Heart left ventricle (tissue), 13 donors: ENCODE measurements around the gene SOHLH2.

Source experiments
- POLR2A ChIP-seq, 2 donors: fragments of 450-650 bp; IDR thresholded peaks; one replicate each; pipeline ENCODE4 v1.6.1; 2017; ENCODE audit warnings: antibody characterized with exemption in 2 of 2, mild to moderate bottlenecking in 2 of 2, moderate library complexity in 2 of 2
- TF ChIP-seq, protein P1 (sequence below), 12 donors: fragments of 200-600 bp; sonication (generic) in 4 of 12; IDR thresholded peaks; one replicate each; pipeline versions ENCODE4 v1.5.0 to v1.8.0; 2018 to 2022; ENCODE audit warnings: antibody characterized with exemption in 12 of 12, mild to moderate bottlenecking in 5 of 12
- donor health status: ischemic (EF 13 %, LVEDD 7.1; RV severe dilation, severe dysfunction).
- donor health status: DM: no; HTN: yes; CAD: no.
- donor health status: DM: no; HTN: no; CAD: no.
- donor health status: ischemic (EF 25% LVEDD 6.9; RV normal size, moderate dysfunction).
- donor health status: ischemic (EF 25% LVEDD 5.7; RV mildly dilated, moderate dysfunction).
- donor health status: ischemic (EF 35%, LVEDD 5.7; RV mildly dilated, moderate dysfunction).
- donor health status: nonischemic (EF 11% LVEDD 7.7; RV severe dilation, severe dysfunction).
- donor health status: DM: yes; HTN: yes; CAD: no.
- donor health status: PGD.
- donor health status: ischemic (EF 29% LVEDD 5.4; RV normal size, mild dysfunction).
- donor health status: nonischemic (EF 23%, LVEDD 6.1; RV moderate dilation, normal function).

DNA sequence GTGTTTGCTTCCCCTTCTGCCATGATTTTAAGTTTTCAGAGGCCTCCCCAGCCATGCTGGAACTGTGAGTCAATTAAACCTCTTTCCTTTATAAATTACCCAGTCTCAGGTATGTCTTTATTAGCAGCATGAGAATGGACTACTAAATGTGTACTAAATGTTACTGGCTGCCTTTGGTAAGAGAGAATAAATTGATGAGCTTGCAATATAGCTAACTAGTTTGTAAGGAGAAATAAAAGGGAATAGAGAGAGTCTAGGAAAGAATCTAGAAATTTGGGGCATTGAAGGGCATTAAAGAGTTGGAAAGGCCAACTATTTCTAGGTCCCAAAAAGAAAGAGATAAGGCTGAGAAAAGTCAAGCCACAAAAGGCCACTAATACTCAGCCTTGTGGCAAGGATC lies 5.5 kb upstream of the SOHLH2 start:
- TF ChIP-seq, protein P1, sequence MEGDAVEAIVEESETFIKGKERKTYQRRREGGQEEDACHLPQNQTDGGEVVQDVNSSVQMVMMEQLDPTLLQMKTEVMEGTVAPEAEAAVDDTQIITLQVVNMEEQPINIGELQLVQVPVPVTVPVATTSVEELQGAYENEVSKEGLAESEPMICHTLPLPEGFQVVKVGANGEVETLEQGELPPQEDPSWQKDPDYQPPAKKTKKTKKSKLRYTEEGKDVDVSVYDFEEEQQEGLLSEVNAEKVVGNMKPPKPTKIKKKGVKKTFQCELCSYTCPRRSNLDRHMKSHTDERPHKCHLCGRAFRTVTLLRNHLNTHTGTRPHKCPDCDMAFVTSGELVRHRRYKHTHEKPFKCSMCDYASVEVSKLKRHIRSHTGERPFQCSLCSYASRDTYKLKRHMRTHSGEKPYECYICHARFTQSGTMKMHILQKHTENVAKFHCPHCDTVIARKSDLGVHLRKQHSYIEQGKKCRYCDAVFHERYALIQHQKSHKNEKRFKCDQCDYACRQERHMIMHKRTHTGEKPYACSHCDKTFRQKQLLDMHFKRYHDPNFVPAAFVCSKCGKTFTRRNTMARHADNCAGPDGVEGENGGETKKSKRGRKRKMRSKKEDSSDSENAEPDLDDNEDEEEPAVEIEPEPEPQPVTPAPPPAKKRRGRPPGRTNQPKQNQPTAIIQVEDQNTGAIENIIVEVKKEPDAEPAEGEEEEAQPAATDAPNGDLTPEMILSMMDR (IDR thresholded peaks at IDR 0.05): no peak
- no peak for TF ChIP-seq POLR2A (IDR thresholded peaks at IDR 0.05)
